Ovary (tissue), 3 donors: Measurements from ENCODE around the gene ARSI.

Source experiments
- CTCF ChIP-seq, 3 donors: fragments of 450-650 bp in 2 of 3; fragments of 200-600 bp in 1 of 3; IDR thresholded peaks; one replicate each; pipeline versions ENCODE4 v1.5.1 to v1.8.0; 2016 to 2022; ENCODE audit warnings: antibody characterized with exemption in 3 of 3, mild to moderate bottlenecking in 1 of 3
- EP300 ChIP-seq: sonication (generic); formaldehyde crosslinking; IDR thresholded peaks from one replicate; pipeline ENCODE4 v1.6.1; 2017; ENCODE audit warnings: antibody characterized with exemption
- POLR2A ChIP-seq: fragments of 450-650 bp; IDR thresholded peaks from one replicate; pipeline ENCODE4 v1.6.1; 2017; ENCODE audit warnings: antibody characterized with exemption, mild to moderate bottlenecking, moderate library complexity
- donor health status: DM: no; HTN: no; CAD: no.

- TF ChIP-seq CTCF (IDR thresholded peaks at IDR 0.05) (no peak), POLR2A (no peak), EP300 (no peak)
Measured at GRCh38 chr5:150274811-150275210, 27.9 kb downstream of the ARSI start.
